ENCODE results near the gene CAMK1D. TPM values are rescaled to one million over a fixed set of nuclear protein-coding genes. Genes with fewer than 3 reads are reported as not detected.
A peak's percentile ranks its signal among the peaks of the same experiment; 100 is the strongest.

The CAMK1D gene
- total RNA-seq, 3 donors from 2014 or later, result 4.4 to 17.3 (median 5.2) TPM

- Histone ChIP-seq H3K9me3 (no peaks in the 10 kb centered on the region), H3K4me1 (no peaks in the 10 kb centered on the region), H3K27me3 (no peaks in the 10 kb centered on the region), H3K36me3 (no peaks in the 10 kb centered on the region), H3K4me3 (no peak overlapping the region), H3K27ac (no peak overlapping the region)
- no peak for DNase-seq (ENCODE audit: low spot score in 2 of 2)
- intact Hi-C loops (cut with DNase I; ENCODE audit: low total_unique reads), result no loop called here
- TF ChIP-seq POLR2AphosphoS5 (IDR thresholded peaks at IDR 0.05) (no peak), POLR2A (IDR thresholded peaks at IDR 0.05) (no peak), CTCF (IDR thresholded peaks at IDR 0.05) (no peak)
Measured at GRCh38 chr10:12602521-12602920, 253.2 kb downstream of the CAMK1D start.

GRCh38 chr10:12603766-12604470 lies 254.6 kb downstream of the CAMK1D start:
- Histone ChIP-seq H3K4me3 (no peak overlapping the region), H3K27me3 (no peaks in the 10 kb centered on the region), H3K27ac (no peak overlapping the region), H3K36me3 (no peaks in the 10 kb centered on the region), H3K4me1 (no peaks in the 10 kb centered on the region), H3K9me3 (no peaks in the 10 kb centered on the region)
- no peak for DNase-seq (ENCODE audit: low spot score in 2 of 2)
- intact Hi-C loops (cut with DNase I; ENCODE audit: low total_unique reads), result no loop called here
- no peak for TF ChIP-seq POLR2AphosphoS5 (IDR thresholded peaks at IDR 0.05)
- TF ChIP-seq POLR2A (IDR thresholded peaks at IDR 0.05), result no peak

- no peaks in the 10 kb centered on the region for H3K9me3 ChIP-seq
- no peaks in the 10 kb centered on the region for H3K4me1 ChIP-seq
- intact Hi-C loops (cut with DNase I; ENCODE audit: low total_unique reads), result no loop called here
- no peaks in the 10 kb centered on the region for H3K27me3 ChIP-seq
- H3K4me3 ChIP-seq, result peak overlapping the region; percentile 30 to 46 (median 42)
- H3K36me3 ChIP-seq, result no peaks in the 10 kb centered on the region
- TF ChIP-seq POLR2AphosphoS5 (IDR thresholded peaks at IDR 0.05) (peak in 1 of 3 donors; percentile 62), CTCF (IDR thresholded peaks at IDR 0.05) (no peak), POLR2A (IDR thresholded peaks at IDR 0.05) (no peak)
- H3K27ac ChIP-seq, result peak overlapping the region; percentile 77 to 80
- DNase-seq (ENCODE audit: low spot score in 2 of 2), result peak; percentile 80 to 82
Measured at GRCh38 chr10:12605580-12606405, 256.4 kb downstream of the CAMK1D start.

- TF ChIP-seq CTCF (IDR thresholded peaks at IDR 0.05) (no peak), POLR2AphosphoS5 (IDR thresholded peaks at IDR 0.05) (no peak), POLR2A (IDR thresholded peaks at IDR 0.05) (no peak)
- H3K4me1 ChIP-seq, result no peaks in the 10 kb centered on the region
- intact Hi-C loops (cut with DNase I; ENCODE audit: low total_unique reads), result no loop called here
- peak overlapping the region in 1 of 3 donors; percentile 42 for H3K4me3 ChIP-seq
- H3K27ac ChIP-seq, result peak overlapping the region; percentile 77 to 80
- no peaks in the 10 kb centered on the region for H3K27me3 ChIP-seq
- DNase-seq (ENCODE audit: low spot score in 2 of 2), result no peak
- H3K36me3 ChIP-seq, result no peaks in the 10 kb centered on the region
- H3K9me3 ChIP-seq, result no peaks in the 10 kb centered on the region
Measured at GRCh38 chr10:12606461-12606860, 257.1 kb downstream of the CAMK1D start.

- Histone ChIP-seq H3K9me3 (no peaks in the 10 kb centered on the region), H3K4me1 (no peaks in the 10 kb centered on the region), H3K36me3 (no peaks in the 10 kb centered on the region), H3K27me3 (no peaks in the 10 kb centered on the region), H3K4me3 (no peak overlapping the region), H3K27ac (no peak overlapping the region)
- intact Hi-C loops (cut with DNase I; ENCODE audit: low total_unique reads), result no loop called here
- DNase-seq (ENCODE audit: low spot score in 2 of 2), result no peak
- TF ChIP-seq POLR2AphosphoS5 (IDR thresholded peaks at IDR 0.05), result no peak
- no peak for TF ChIP-seq POLR2A (IDR thresholded peaks at IDR 0.05)
- TF ChIP-seq CTCF (IDR thresholded peaks at IDR 0.05), result no peak
Measured at GRCh38 chr10:12608761-12609160, 259.4 kb downstream of the CAMK1D start.

Measured in breast epithelium (tissue), 4 donors.